Daoy (cell line): ENCODE measurements around the gene STEAP4. TPM values are rescaled to one million over a fixed set of nuclear protein-coding genes. Genes with fewer than 3 reads are reported as not detected.

Experiments
- DNase-seq: peaks from one replicate; pipeline ENCODE4 v3.0.0-alpha.2; 2015; ENCODE audit warnings: low read depth
- total RNA-seq: library from RNA; depleted of rRNA; stranded (reverse); fragments of >200 nt; shearing (Covaris generic); gene quantifications from 2 replicates; pipeline ENCODE4 v1.2.3, GENCODE V29; 2014; rRNA removed

Gene STEAP4
- total RNA-seq, result not detected in 2 replicates

- DNase-seq, result peak; percentile 9
Observed at GRCh38 chr7:88306590-88307048, at the start of gene STEAP4. Gene STEAP4, minus strand, starts transcription at chr7:88306894. Its CDS starts 22,625 bp downstream, at chr7:88284269.

- DNase-seq, result no peak
Observed at GRCh38 chr7:88355011-88355410, 48.3 kb upstream of the STEAP4 start.

- DNase-seq, result no peak
Observed at GRCh38 chr7:88350118-88350517, 43.4 kb upstream of the STEAP4 start.

DNA sequence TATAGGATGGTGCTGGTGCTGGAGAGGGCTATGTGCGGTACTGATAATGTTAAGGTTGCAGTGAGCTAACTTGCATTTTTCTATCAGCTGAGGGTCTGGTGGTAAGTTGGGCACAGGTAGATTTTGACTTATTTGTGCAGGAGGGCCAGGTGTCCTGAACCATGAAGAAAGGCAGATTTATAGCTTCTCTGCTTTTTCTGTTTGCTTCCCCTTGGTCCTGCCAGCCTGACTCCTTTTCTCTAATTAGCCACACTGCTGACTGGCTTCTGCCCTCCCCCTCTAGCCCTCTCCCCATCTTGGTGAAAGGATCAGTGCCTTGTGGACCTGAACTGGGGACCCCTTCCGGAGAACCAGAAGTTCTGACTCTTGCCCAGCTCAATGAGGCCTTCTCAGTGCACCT, 40.8 kb upstream of the STEAP4 start:
- no peak for DNase-seq

GRCh38 chr7:88347090-88347489, 40.4 kb upstream of the STEAP4 start:
- no peak for DNase-seq

DNA sequence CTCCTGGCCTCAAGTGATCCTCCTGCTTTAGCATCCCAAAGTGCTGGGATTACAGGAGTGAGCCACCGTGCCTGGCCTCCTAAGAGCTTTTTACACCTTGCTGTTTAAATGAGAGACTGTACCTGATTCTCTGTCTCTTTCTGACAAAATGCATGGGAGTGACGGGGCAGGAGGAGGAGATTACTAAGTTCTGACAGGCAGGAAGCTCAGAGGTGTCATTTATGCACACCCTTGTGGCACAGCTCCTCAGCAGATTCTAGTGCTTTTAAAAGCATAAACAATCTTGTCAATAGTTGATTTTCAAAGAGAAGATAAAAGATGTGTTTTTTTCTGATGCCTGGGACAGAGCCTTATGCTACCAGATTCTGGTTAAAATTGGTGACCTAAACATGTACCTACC, 39.7 kb upstream of the STEAP4 start:
- no peak for DNase-seq

- DNase-seq, result peak; percentile 13
Observed at GRCh38 chr7:88344956-88345832, 38.5 kb upstream of the STEAP4 start.

DNA sequence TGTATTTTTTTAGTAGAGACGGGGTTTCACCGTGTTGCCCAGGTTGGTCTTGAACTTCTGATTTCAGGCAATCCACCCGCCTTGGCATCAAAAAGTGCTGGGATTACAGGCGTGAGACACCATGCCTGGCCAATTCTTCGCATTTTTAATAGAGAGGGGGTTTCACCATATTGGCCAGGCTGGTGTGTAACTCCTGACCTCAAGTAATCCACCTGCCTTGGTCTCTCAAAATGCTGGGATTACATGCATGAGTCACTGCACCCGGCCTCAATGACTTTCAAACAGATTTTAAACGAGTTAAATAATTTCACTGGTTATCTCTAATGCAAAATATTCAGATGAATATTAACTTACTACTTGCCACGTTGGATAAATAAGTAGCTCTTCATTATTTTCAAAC, 37.6 kb upstream of the STEAP4 start:
- no peak for DNase-seq

DNA sequence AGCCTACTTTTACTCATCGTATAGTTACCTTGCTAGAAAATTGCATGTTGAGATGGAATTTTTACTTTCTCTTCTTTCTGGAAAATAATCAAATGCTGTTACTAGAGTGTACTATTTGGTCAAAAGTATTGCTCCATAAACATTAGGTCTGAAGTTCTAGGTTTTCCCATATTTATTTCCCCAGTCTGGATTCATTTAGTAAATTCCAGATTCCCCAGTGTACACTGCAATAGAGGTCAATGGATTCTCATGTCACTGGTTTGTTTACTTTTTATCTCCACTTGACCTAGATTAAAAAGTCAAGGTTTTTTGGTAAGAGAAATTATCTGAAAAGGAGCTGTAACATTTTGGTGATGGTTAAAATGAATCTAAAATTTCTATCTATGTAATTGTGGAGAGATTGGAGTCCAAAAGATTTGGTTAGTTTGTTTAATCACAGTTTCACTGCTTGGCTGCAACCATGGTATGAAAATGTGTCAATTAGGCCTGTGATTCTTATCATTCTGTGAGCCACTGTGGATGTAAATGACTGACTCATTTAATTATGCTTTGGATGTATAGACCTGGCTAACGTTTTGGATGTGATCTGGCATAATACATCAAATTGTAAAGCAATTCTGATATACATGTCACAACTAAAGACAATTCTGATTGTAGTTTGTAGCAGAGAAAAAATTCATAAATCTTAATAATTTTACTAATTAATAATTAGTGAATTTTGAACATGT, 32.7 kb upstream of the STEAP4 start:
- DNase-seq, result peak; percentile 8

- DNase-seq, result no peak
Observed at GRCh38 chr7:88338503-88338902, 31.8 kb upstream of the STEAP4 start.

GRCh38 chr7:88337572-88337971, 30.9 kb upstream of the STEAP4 start:
- peak; percentile 46 for DNase-seq

GRCh38 chr7:88331322-88331721, 24.6 kb upstream of the STEAP4 start:
- DNase-seq, result no peak

DNA sequence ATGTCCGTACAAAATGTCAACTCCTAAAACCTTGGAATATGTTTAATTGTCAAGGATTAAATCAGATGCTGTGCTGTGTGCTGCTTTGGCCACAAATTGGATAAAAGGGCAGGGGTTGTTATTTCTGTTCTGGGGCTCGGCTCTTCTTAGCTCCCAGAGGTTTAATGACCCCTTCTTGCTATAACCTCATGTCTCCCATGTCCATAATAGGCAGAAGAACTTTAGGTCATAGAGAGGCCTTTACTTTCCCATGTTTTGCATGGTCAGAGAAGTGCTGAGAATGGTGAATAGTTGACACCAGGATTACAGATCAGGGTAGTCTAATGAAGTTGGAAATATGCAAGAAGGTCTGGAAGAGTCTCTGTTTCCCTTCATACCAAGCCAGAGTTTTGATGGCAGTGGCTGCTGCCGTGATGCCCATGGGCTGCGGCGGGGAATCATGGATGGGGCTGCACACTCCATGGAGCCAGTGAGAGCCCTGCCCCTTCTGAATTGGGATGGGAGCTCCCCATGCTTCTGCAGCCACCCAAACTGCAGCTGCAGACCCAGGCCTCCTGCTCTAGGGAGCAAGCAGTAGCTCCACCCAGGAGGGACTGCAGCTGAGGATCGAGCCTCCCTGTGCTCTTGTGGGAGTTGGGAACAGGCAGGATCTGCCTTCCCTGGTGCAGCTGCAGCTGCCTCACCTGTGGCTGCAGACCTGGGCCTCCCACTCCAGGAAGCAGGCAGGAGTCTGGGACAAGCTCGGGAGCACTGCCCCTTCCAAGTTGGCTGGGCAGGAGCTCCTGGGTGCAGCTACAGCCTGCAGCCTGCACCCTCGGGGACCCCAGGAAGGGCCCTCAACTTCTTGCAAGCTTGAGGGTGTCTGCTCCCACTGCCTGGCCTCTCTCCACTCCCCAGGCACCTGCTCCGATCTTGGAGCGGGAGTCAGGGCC, 23.1 kb upstream of the STEAP4 start:
- no peak for DNase-seq

DNA sequence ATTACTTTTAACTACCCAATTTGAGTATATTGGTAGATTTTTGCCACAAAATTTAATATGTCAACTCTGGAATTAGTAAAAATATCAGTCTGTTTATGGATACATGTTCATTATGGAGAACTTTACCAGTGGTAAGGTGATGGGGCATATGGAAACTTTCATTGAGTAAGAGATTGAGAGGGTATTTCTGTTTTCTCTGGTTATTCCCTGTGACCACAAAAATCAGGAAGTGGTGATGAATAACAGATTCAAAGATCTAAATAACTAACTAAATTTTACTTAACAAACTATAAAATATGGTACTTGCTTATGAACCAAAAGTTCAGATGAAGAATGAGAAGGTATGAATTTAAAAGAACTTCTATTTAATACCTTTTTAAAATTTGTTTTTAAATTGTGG, 22.1 kb upstream of the STEAP4 start:
- DNase-seq, result no peak

DNA sequence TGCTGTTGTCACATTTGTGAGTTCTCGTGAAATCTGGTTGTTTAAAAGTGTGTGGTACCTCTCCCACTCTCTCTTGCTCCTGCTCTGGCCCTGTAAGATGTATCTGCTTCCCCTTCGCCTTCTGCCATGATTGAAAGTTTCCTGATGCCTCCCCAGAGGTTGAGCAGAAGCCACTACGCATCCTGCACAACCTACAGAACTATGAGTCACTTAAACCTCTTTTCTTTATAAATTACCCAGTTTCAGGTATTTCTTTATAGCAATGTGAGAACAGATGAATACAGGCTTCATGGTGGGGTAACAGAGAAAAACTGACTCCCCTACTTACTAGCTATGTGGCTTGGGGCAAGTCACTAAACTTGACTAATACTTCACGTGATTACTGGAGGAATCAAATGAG, 18.0 kb upstream of the STEAP4 start:
- DNase-seq, result no peak

DNA sequence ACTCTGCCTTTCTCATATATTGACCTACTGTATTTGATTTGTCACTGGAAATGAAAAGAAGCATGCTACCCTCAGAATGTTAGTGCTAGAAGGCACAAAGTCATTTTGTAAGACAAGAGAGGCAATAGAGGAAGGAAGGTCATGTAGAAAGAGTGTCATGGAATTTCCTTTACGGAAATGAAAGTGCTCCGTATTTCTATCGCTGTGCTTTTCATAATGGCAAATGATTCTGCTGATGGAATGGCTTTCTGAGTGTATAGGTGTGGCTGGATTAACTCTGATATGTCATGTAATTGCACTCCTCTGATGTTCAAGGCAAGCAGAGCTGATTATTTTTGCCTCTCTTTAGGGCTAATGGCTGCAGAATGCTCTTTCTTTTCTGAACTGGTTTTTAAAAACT, 15.5 kb upstream of the STEAP4 start:
- DNase-seq, result no peak

DNA sequence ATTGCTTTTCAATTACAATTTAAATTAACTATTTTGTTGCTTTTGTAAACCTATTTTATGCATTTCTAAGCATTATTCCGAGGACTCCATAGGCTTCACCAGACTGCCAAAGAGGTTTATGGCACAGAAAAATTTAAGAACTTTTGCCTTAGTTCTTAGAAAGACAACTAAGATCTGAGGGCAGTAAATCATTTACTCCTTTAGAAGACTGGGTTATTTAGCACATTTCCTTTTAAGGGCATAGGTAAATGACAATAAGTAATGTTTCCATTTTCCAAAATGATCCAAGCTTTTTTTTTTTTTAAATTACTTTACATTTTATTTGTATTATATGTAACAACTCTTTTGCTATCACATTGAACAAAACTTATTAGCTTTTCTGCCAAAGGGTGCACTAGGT, 15.0 kb upstream of the STEAP4 start:
- DNase-seq, result no peak

GRCh38 chr7:88318196-88318595, 11.5 kb upstream of the STEAP4 start:
- DNase-seq, result no peak

DNA sequence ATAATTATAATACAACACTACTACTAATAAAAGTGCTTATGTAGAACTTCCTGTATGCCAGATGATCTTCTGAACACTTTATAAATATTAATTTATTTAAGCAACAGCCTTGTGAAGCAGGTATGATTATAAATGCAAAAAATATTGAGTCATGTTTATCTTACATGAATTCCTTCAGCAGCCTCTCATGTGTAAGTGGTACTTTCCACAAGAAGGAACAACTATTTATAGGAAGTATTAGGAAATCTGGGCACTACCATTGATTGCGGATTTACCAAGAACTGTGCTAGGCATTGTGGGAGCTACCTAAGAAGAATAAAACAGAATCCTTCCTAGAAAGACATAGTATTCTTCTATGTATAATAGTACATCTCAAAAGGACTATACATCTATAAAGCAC, 10.7 kb upstream of the STEAP4 start:
- no peak for DNase-seq

- no peak for DNase-seq
Observed at GRCh38 chr7:88316456-88316855, 9.8 kb upstream of the STEAP4 start.

GRCh38 chr7:88315522-88315921, 8.8 kb upstream of the STEAP4 start:
- DNase-seq, result no peak

GRCh38 chr7:88314061-88314491, 7.4 kb upstream of the STEAP4 start:
- DNase-seq, result no peak
